COR-L47 (cell line): ENCODE results near the gene ERCC5.

Source experiments
- DNase-seq: peaks from one replicate; lab custom pipeline; 2025; lab: John Stamatoyannopoulos, UW

The ERCC5 gene

GRCh38 chr13:102922184-102922583 lies 76.4 kb downstream of the ERCC5 start:
- DNase-seq = no peak
